NCI-H748 (cell line): ENCODE data around the gene CDC25B.
"Not testable (repeated sequence)": the region's sequence is repeated elsewhere in the genome, so short reads cannot be mapped to it uniquely, and the experiment has no call there.

Experiments
- DNase-seq: peaks from one replicate; lab custom pipeline; 2025; ENCODE audit not compliant: unreplicated experiment; lab: John Stamatoyannopoulos, UW

The CDC25B gene

GRCh38 chr20:3784216-3784853 lies 11.8 kb upstream of the CDC25B start:
- no peak for DNase-seq

GRCh38 chr20:3784863-3785239 lies 11.3 kb upstream of the CDC25B start:
- no peak for DNase-seq

- peak; percentile 76 for DNase-seq
Measured at GRCh38 chr20:3785240-3786125, 10.6 kb upstream of the CDC25B start.

GRCh38 chr20:3786126-3786484 lies 10.0 kb upstream of the CDC25B start:
- DNase-seq, result peak; percentile 85

GRCh38 chr20:3786665-3787323 lies 9.3 kb upstream of the CDC25B start, which contains the start of gene CENPB:
CENPB (minus strand) TSS chr20:3786740; CDS start chr20:3786483, 257 bp downstream.
- DNase-seq, result peak; percentile 95

- DNase-seq, result no peak
Measured at GRCh38 chr20:3787324-3788014, 8.6 kb upstream of the CDC25B start.

- peak; percentile 77 for DNase-seq
Measured at GRCh38 chr20:3788685-3789155, 7.4 kb upstream of the CDC25B start.

GRCh38 chr20:3789201-3789600 lies 6.9 kb upstream of the CDC25B start:
- not testable (repeated sequence) for DNase-seq

GRCh38 chr20:3794168-3794567 lies 1.9 kb upstream of the CDC25B start:
- not testable (repeated sequence) for DNase-seq

- DNase-seq, result no peak
Measured at GRCh38 chr20:3794701-3795420, 1.2 kb upstream of the CDC25B start.

GRCh38 chr20:3796477-3797225 lies 541 bp downstream of the CDC25B start:
- DNase-seq, result peak; percentile 63

- no peak for DNase-seq
Measured at GRCh38 chr20:3797226-3797545, 1.1 kb downstream of the CDC25B start.

GRCh38 chr20:3797592-3798372 lies 1.7 kb downstream of the CDC25B start:
- peak; percentile 73 for DNase-seq

- no peak for DNase-seq
Measured at GRCh38 chr20:3798373-3798768, 2.3 kb downstream of the CDC25B start.

GRCh38 chr20:3798908-3799248 lies 2.8 kb downstream of the CDC25B start:
- no peak for DNase-seq

GRCh38 chr20:3800256-3800877 lies 4.3 kb downstream of the CDC25B start:
- no peak for DNase-seq

GRCh38 chr20:3800878-3801260 lies 4.8 kb downstream of the CDC25B start:
- no peak for DNase-seq

GRCh38 chr20:3801299-3801698 lies 5.2 kb downstream of the CDC25B start:
- DNase-seq, result no peak

GRCh38 chr20:3801846-3802245 lies 5.7 kb downstream of the CDC25B start:
- DNase-seq, result no peak
